IPS DF 19.7 (cell line): Measurements from ENCODE around the gene EDEM1.
A peak's percentile ranks its signal among the peaks of the same experiment; 100 is the strongest.
"Not testable (repeated sequence)": the region's sequence is repeated elsewhere in the genome, so short reads cannot be mapped to it uniquely, and the experiment has no call there.

ENCODE experiments used
- DNase-seq: peaks from one replicate; pipeline ENCODE4 v3.0.0-alpha.2; 2013; ENCODE audit warnings: low read depth, low spot score

EDEM1 gene

GRCh38 chr3:5187156-5187919, at the start of gene EDEM1:
Gene EDEM1, plus strand, starts transcription at chr3:5187707. Its CDS starts 99 bp downstream, at chr3:5187806.
- peak; percentile 42 for DNase-seq

GRCh38 chr3:5138214-5138981, 49.1 kb upstream of the EDEM1 start:
- DNase-seq = no peak

- no peak for DNase-seq
Measured at GRCh38 chr3:5140230-5140621, 47.3 kb upstream of the EDEM1 start.

GRCh38 chr3:5140839-5141238, 46.7 kb upstream of the EDEM1 start:
- DNase-seq = no peak

- no peak for DNase-seq
Measured at GRCh38 chr3:5141760-5142159, 45.7 kb upstream of the EDEM1 start.

GRCh38 chr3:5143464-5143863, 44.0 kb upstream of the EDEM1 start:
- no peak for DNase-seq

GRCh38 chr3:5144316-5144994, 43.1 kb upstream of the EDEM1 start:
- no peak for DNase-seq

- no peak for DNase-seq
Measured at GRCh38 chr3:5145120-5145519, 42.4 kb upstream of the EDEM1 start.

- DNase-seq = not testable (repeated sequence)
Measured at GRCh38 chr3:5147152-5147551, 40.4 kb upstream of the EDEM1 start.

GRCh38 chr3:5149306-5149880, 38.1 kb upstream of the EDEM1 start:
- no peak for DNase-seq

GRCh38 chr3:5151586-5151985, 35.9 kb upstream of the EDEM1 start:
- DNase-seq = no peak

GRCh38 chr3:5153074-5153473, 34.4 kb upstream of the EDEM1 start:
- DNase-seq = no peak

GRCh38 chr3:5155241-5155640, 32.3 kb upstream of the EDEM1 start:
- no peak for DNase-seq

GRCh38 chr3:5160321-5160720, 27.2 kb upstream of the EDEM1 start:
- no peak for DNase-seq

- no peak for DNase-seq
Measured at GRCh38 chr3:5160940-5161858, 26.3 kb upstream of the EDEM1 start.

- DNase-seq = no peak
Measured at GRCh38 chr3:5162102-5162501, 25.4 kb upstream of the EDEM1 start.

GRCh38 chr3:5165698-5166097, 21.8 kb upstream of the EDEM1 start:
- no peak for DNase-seq

- DNase-seq = no peak
Measured at GRCh38 chr3:5166846-5167245, 20.7 kb upstream of the EDEM1 start.

- DNase-seq = no peak
Measured at GRCh38 chr3:5168110-5168509, 19.4 kb upstream of the EDEM1 start.

- no peak for DNase-seq
Measured at GRCh38 chr3:5169807-5170206, 17.7 kb upstream of the EDEM1 start.

GRCh38 chr3:5170975-5171374, 16.5 kb upstream of the EDEM1 start:
- no peak for DNase-seq
